ENCODE measurements around the gene SNTB2. TPM values are rescaled to one million over a fixed set of nuclear protein-coding genes. Genes with fewer than 3 reads are reported as not detected.
A peak's percentile ranks its signal among the peaks of the same experiment; 100 is the strongest.

Gene SNTB2
- total and polyA plus RNA-seq, 2 of the 13 experiments (the other 11 are each of a cell fraction or from before 2014, with no cell fraction given): 11.5 to 19.2 TPM

DNA sequence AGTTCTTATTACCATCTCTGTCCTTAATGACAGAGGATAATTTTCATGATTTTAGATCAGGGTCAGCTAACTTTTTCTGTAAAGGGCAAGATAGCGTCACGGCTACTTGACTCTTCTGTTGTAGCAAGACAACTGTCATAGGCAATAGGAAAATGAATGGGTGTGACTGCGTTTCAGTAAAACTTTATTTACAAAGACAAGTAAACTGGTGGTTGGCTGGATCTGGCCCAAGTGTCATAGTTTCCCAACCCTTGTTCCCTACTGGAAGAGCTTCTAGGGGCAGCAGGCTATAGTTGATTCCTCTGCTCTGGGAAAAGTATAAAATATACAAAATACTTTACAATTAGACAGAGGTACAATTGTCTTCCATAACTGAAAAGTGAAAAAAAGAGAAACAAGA, 73.5 kb downstream of the SNTB2 start:
- Histone ChIP-seq H3K79me2 (ENCODE audit: insufficient read depth, low read length) (no peaks in the 10 kb centered on the region), H3K4me1 (ENCODE audit: insufficient read depth, low read length) (peaks cover 2% of the 10 kb centered on the region; the same call in 1 of the 2 replicates), H3K4me3 (replicated peaks in 1 of 3; ENCODE audit: insufficient read depth in 1 of 3, low read depth in 2 of 3, low read length in 3 of 3) (no peak overlapping the region), H2AFZ (ENCODE audit: low read length) (no peak overlapping the region), H3K9me3 (ENCODE audit: low read length) (no peaks in the 10 kb centered on the region), H4K20me1 (ENCODE audit: insufficient read depth, low read length) (no peaks in the 10 kb centered on the region), H3K36me3 (replicated peaks in 1 of 2; ENCODE audit: control insufficient read depth in 1 of 2, insufficient read depth in 2 of 2, low read length in 2 of 2) (peaks cover 5 to 34% of the 10 kb centered on the region in 2 experiments; a peak in 4 of 5 replicates), H3K27ac (ENCODE audit: extremely low read length, insufficient read depth, low read length) (no peak overlapping the region), H3K9ac (ENCODE audit: insufficient read depth, low read depth, low read length) (no peak overlapping the region), H3K27me3 (ENCODE audit: control insufficient read depth in 1 of 2, insufficient read depth in 2 of 2, low read length in 2 of 2) (no peaks in the 10 kb centered on the region), H3K4me2 (ENCODE audit: low read depth, low read length) (no peak overlapping the region)
- ATAC-seq (no peak), DNase-seq (ENCODE audit: low spot score) (no peak), FAIRE-seq (no peak)
- CTCF ChIA-PET (ENCODE audit: low intra/inter-chr PET ratio, low total read pairs): no interaction called here
- in situ Hi-C loops (cut with HindIII; ENCODE audit: extremely low pct_ligation_motif_present, low pct_unique_long_range_greater_than_20kb) (no loop called here), intact Hi-C loops (cut with micrococcal nuclease; ENCODE audit: unreplicated experiment) (no loop called here)
- WGBS (ENCODE audit: low lambda C conversion rate): 96% methylated on average over 3 of the region's 3 CpGs
- BruUV-seq (replicated peaks): no TSS peak
- TF ChIP-seq ZNF282 (IDR thresholded peaks at IDR 0.05; ENCODE audit: partially characterized antibody) (no peak), ZC3H13 (CRISPR knock-in tag; IDR thresholded peaks at IDR 0.05) (no peak), U2AF2 (IDR thresholded peaks at IDR 0.05; ENCODE audit: low read depth, low read length) (no peak)
- POLR2A ChIA-PET: no interaction called here

DNA sequence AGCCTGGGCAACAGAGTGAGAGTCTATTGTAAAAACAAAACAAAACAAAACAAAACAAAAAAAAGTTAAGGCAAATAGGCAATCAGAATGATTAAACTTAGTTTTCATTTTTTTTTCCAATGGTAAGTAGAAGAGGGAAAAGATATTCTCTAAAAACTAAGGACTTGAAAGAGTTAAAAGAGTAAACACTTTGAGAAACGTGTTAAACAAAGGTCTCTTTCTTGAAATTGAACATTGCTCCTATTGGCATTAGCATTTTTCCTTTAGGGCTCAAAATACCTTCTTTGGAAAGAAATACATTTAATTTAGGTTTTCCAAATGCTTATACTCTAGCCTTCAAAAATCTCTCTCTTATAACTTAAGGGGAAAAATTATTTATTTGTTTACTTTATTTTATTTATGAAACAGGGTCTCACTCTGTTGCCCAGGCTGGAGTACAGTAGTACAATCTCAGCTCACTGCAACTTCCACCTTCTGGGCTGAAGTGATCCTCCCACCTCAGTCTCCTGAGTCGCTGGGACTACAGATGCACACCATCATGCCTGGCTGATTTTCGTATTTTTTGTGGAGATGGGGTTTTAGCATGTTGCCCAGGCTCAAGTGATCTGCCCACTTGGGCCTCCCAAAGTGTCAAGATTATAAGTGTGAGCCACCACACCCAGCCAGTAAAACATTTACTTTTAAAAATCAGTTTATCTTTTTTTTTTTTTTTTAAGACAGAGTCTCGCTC, 79.5 kb downstream of the SNTB2 start:
- CTCF ChIA-PET (ENCODE audit: low intra/inter-chr PET ratio, low total read pairs): no interaction called here
- H3K79me2 ChIP-seq (ENCODE audit: insufficient read depth, low read length): no peaks in the 10 kb centered on the region
- intact Hi-C loops (cut with micrococcal nuclease; ENCODE audit: unreplicated experiment) (no loop called here), in situ Hi-C loops (cut with HindIII; ENCODE audit: extremely low pct_ligation_motif_present, low pct_unique_long_range_greater_than_20kb) (no loop called here)
- H3K27ac ChIP-seq (ENCODE audit: extremely low read length, insufficient read depth, low read length): peak overlapping the region; percentile 60
- POLR2A ChIA-PET: no interaction called here
- FAIRE-seq: no peak
- peak; percentile 29 for DNase-seq (ENCODE audit: low spot score)
- H3K36me3 ChIP-seq (replicated peaks in 1 of 2; ENCODE audit: control insufficient read depth in 1 of 2, insufficient read depth in 2 of 2, low read length in 2 of 2): peaks cover 2 to 29% of the 10 kb centered on the region in 2 experiments; a peak in 4 of 5 replicates
- no peaks in the 10 kb centered on the region for H4K20me1 ChIP-seq (ENCODE audit: insufficient read depth, low read length)
- H3K9me3 ChIP-seq (ENCODE audit: low read length): no peaks in the 10 kb centered on the region
- no peak overlapping the region; a peak in 1 of 6 replicates for H3K4me3 ChIP-seq (replicated peaks in 1 of 3; ENCODE audit: insufficient read depth in 1 of 3, low read depth in 2 of 3, low read length in 3 of 3)
- no TSS peak for BruUV-seq (replicated peaks)
- 37% methylated on average over 4 of the region's 4 CpGs for WGBS (ENCODE audit: low lambda C conversion rate)
- H3K4me1 ChIP-seq (ENCODE audit: insufficient read depth, low read length): peaks cover 22% of the 10 kb centered on the region
- peak overlapping the region; percentile 22 for H3K4me2 ChIP-seq (ENCODE audit: low read depth, low read length)
- H3K9ac ChIP-seq (ENCODE audit: insufficient read depth, low read depth, low read length): no peak overlapping the region
- H2AFZ ChIP-seq (ENCODE audit: low read length): no peak overlapping the region
- peak; percentile 55 for ATAC-seq
- H3K27me3 ChIP-seq (ENCODE audit: control insufficient read depth in 1 of 2, insufficient read depth in 2 of 2, low read length in 2 of 2): no peaks in the 10 kb centered on the region
- 0 out of 2 replicates have a peak, but pooled peaks have one; percentile 22 for TF ChIP-seq HNF4G (IDR thresholded peaks at IDR 0.05; ENCODE audit: borderline replicate concordance, low read depth, low read length)
- TF ChIP-seq HNF4G (CRISPR knock-in tag; IDR thresholded peaks at IDR 0.05; ENCODE audit: borderline replicate concordance, low read depth): no peak
- TF ChIP-seq KDM6A (CRISPR knock-in tag; IDR thresholded peaks at IDR 0.05; ENCODE audit: low read depth): 0 out of 2 replicates have a peak, but pooled peaks have one; percentile 11
- no peak for TF ChIP-seq SATB2 (CRISPR knock-in tag; IDR thresholded peaks at IDR 0.05)
- TF ChIP-seq PRMT3 (CRISPR knock-in tag; IDR thresholded peaks at IDR 0.05; ENCODE audit: borderline replicate concordance, low read depth): no peak
- no peak for TF ChIP-seq ZNF850 (CRISPR knock-in tag; conservative IDR thresholded peaks at IDR 0.05)
- TF ChIP-seq ZNF766 (CRISPR knock-in tag; IDR thresholded peaks at IDR 0.05; ENCODE audit: borderline replicate concordance): no peak
- TF ChIP-seq KLF9 (CRISPR knock-in tag; IDR thresholded peaks at IDR 0.05; ENCODE audit: low read depth): no peak
- TF ChIP-seq, protein P1, sequence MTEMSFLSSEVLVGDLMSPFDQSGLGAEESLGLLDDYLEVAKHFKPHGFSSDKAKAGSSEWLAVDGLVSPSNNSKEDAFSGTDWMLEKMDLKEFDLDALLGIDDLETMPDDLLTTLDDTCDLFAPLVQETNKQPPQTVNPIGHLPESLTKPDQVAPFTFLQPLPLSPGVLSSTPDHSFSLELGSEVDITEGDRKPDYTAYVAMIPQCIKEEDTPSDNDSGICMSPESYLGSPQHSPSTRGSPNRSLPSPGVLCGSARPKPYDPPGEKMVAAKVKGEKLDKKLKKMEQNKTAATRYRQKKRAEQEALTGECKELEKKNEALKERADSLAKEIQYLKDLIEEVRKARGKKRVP (CRISPR knock-in tag; IDR thresholded peaks at IDR 0.05): no peak
- no peak for TF ChIP-seq ZSCAN29 (CRISPR knock-in tag; conservative IDR thresholded peaks at IDR 0.05)
- TF ChIP-seq ZMYM3 (CRISPR knock-in tag; IDR thresholded peaks at IDR 0.05): peak; percentile 73; the same call in 1 of the 2 replicates
- TF ChIP-seq, protein P2, sequence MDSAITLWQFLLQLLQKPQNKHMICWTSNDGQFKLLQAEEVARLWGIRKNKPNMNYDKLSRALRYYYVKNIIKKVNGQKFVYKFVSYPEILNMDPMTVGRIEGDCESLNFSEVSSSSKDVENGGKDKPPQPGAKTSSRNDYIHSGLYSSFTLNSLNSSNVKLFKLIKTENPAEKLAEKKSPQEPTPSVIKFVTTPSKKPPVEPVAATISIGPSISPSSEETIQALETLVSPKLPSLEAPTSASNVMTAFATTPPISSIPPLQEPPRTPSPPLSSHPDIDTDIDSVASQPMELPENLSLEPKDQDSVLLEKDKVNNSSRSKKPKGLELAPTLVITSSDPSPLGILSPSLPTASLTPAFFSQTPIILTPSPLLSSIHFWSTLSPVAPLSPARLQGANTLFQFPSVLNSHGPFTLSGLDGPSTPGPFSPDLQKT (CRISPR knock-in tag; IDR thresholded peaks at IDR 0.05; ENCODE audit: borderline replicate concordance): no peak
- TF ChIP-seq ADNP (CRISPR knock-in tag; IDR thresholded peaks at IDR 0.05): no peak
- TF ChIP-seq SMC3 (IDR thresholded peaks at IDR 0.05; ENCODE audit: low read length): no peak
- no peak for TF ChIP-seq JUND (CRISPR knock-in tag; IDR thresholded peaks at IDR 0.05)
